Measurements from ENCODE around the gene NAT9.

NAT9 gene

DNA sequence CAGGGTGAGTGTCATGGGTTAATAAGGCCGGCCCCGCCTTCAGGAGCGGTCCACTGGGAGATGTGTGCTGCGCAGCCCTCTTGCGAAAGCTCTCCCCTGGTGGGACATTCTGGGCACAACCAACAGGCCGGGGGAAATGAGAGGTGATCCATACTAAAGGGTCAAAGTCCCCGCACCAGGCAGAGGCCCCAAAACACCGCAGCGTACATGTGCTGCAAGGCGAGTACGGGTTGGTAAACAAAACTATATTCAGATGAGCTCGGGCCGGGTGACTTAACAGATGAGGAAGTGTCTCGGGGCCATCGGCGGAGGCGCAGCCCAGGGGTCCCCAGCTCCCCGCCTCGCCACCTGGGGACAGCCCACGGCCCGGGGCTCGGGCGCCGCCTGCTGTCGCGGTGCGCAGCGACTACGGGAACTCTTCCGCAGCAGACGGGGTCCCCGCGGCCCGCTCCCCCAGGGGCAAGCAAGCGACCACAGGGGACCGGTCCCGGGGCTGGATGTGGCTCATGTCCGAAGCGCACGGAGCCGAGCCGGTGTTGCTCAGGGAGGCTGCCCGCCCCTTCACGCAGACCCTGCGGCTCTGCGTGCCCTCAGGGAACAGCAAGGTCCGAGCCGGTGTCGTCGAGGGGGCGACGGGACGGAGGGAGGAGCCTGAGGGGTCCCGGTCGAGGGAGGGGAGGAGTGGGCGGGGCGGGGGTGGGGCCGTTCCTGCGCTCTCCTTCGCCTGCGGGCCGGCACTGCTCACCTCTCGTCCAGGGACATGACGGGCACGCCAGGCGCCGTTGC, 39.4 kb downstream of the NAT9 start, which contains the start of gene RAB37:
Gene RAB37, plus strand, starts transcription at position 744 of the 786 bp plus-strand sequence. Its CDS starts 17 bp downstream, at position 761.
- Histone ChIP-seq H2BK5ac (ENCODE audit: low read length) (no peak within 1 kb of the TSS), H2BK120ac (ENCODE audit: low read depth, low read length) (no peak within 1 kb of the TSS), H3K23ac (ENCODE audit: low read length) (peak within 1 kb of the TSS; percentile 7), H2BK15ac (replicated peaks; ENCODE audit: low read depth) (no peak within 1 kb of the TSS), H3K27me3 (ENCODE audit: insufficient read depth, low read length, poor library complexity) (no peaks in the 10 kb centered on the region), H3K4me2 (ENCODE audit: low read length) (peak within 1 kb of the TSS; percentile 92), H4K8ac (ENCODE audit: low read depth, low read length) (no peak within 1 kb of the TSS), H2AK5ac (ENCODE audit: low read length) (no peak within 1 kb of the TSS), H4K5ac (ENCODE audit: low read length) (no peak within 1 kb of the TSS), H3K27ac (ENCODE audit: low read depth, low read length) (no peak within 1 kb of the TSS), H3K79me1 (ENCODE audit: low read length) (no peaks in the 10 kb centered on the region), H3K79me2 (ENCODE audit: control insufficient read depth, insufficient read depth, low read length) (no peaks in the 10 kb centered on the region), H3K4ac (ENCODE audit: low read depth, low read length) (no peak within 1 kb of the TSS), H3K4me3 (ENCODE audit: low read length) (peak within 1 kb of the TSS; percentile 33), H3K36me3 (ENCODE audit: control insufficient read depth, insufficient read depth, low read length) (no peaks in the 10 kb centered on the region), H3K4me1 (ENCODE audit: control insufficient read depth, low read depth, low read length) (no peaks in the 10 kb centered on the region), H3K9ac (ENCODE audit: low read length) (peak within 1 kb of the TSS; percentile 61), H3K56ac (ENCODE audit: low read length) (peak within 1 kb of the TSS; percentile 82), H3K18ac (ENCODE audit: low read length) (no peak within 1 kb of the TSS)
- DNase-seq = peak; percentile 86
- WGBS (ENCODE audit: extremely low coverage, insufficient coverage, low lambda C conversion rate) = no CpG with 5 or more reads among the region's 67 CpGs

DNA sequence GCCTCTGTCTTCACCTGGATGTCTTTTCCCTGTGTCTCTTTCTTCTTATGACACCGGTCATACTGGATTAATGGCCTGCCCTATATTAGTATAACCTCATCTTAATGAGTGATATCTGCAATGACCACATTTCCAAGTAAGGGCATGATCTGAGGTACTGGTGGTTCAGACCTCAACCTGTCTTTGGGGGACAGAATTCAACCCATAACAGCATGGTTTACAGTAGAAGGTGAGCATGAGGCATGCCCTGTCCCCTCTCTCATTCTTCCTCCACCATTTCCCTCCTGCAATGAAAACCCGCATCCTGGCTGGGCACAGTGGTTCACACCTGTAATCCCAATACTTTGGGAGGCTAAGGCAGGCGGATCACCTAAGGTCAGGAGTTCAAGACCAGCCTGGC, 41.9 kb downstream of the NAT9 start:
- Histone ChIP-seq H3K36me3 (ENCODE audit: control insufficient read depth, insufficient read depth, low read length) (no peaks in the 10 kb centered on the region), H4K8ac (ENCODE audit: low read depth, low read length) (no peak overlapping the region), H3K27me3 (ENCODE audit: insufficient read depth, low read length, poor library complexity) (no peaks in the 10 kb centered on the region), H3K27ac (ENCODE audit: low read depth, low read length) (no peak overlapping the region), H3K56ac (ENCODE audit: low read length) (no peak overlapping the region), H2BK15ac (replicated peaks; ENCODE audit: low read depth) (no peak overlapping the region), H3K4me2 (ENCODE audit: low read length) (no peak overlapping the region), H2BK120ac (ENCODE audit: low read depth, low read length) (no peak overlapping the region), H4K5ac (ENCODE audit: low read length) (no peak overlapping the region), H3K18ac (ENCODE audit: low read length) (no peak overlapping the region), H3K4me3 (ENCODE audit: low read length) (no peak overlapping the region), H3K23ac (ENCODE audit: low read length) (no peak overlapping the region), H3K79me1 (ENCODE audit: low read length) (no peaks in the 10 kb centered on the region), H3K79me2 (ENCODE audit: control insufficient read depth, insufficient read depth, low read length) (no peaks in the 10 kb centered on the region), H3K9ac (ENCODE audit: low read length) (no peak overlapping the region), H3K4ac (ENCODE audit: low read depth, low read length) (no peak overlapping the region), H2BK5ac (ENCODE audit: low read length) (no peak overlapping the region), H2AK5ac (ENCODE audit: low read length) (no peak overlapping the region), H3K4me1 (ENCODE audit: control insufficient read depth, low read depth, low read length) (no peaks in the 10 kb centered on the region)
- DNase-seq = no peak
- no CpG with 5 or more reads among the region's 3 CpGs for WGBS (ENCODE audit: extremely low coverage, insufficient coverage, low lambda C conversion rate)

DNA sequence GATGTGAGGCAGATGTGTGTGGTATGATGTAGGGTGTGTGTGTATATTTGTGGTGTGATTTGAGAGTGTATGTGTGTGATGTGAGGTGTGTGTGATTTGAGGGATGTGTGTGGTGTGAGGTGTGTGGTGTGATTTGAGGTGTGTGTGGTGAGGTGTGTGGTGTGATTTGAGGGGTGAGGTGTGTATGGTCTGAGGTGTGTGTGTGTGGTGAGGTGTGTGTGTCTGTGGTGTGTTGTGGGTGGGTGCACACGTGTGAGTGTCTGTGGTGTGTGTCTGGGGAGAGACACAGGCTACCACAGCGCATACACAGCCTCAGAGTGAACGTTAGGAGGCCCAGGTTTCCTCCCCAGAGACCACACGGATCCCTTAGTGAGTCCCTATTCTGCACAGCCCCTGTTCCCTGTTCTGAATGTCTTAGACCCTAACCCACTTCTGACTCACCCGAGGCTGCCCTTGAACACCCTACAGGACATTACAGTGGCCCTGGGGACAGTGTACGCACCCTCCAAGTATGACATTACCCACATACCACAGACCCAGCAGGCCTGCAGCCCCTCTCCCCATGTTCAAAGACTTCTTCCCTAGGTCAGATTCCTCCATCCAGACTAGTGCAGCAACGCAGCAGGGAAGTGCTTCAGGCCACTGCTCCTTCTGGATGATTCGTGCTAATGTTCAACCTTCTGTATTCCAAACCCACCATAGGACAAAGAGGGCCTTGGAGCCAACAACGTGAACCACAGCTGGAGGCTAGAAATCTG, 42.6 kb downstream of the NAT9 start:
- H3K56ac ChIP-seq (ENCODE audit: low read length) = no peak overlapping the region
- H3K9ac ChIP-seq (ENCODE audit: low read length) = no peak overlapping the region
- no peak overlapping the region for H2BK15ac ChIP-seq (replicated peaks; ENCODE audit: low read depth)
- no peaks in the 10 kb centered on the region for H3K4me1 ChIP-seq (ENCODE audit: control insufficient read depth, low read depth, low read length)
- H2BK5ac ChIP-seq (ENCODE audit: low read length) = no peak overlapping the region
- H2BK120ac ChIP-seq (ENCODE audit: low read depth, low read length) = no peak overlapping the region
- no peaks in the 10 kb centered on the region for H3K79me2 ChIP-seq (ENCODE audit: control insufficient read depth, insufficient read depth, low read length)
- H3K18ac ChIP-seq (ENCODE audit: low read length) = no peak overlapping the region
- H3K4ac ChIP-seq (ENCODE audit: low read depth, low read length) = no peak overlapping the region
- H3K27ac ChIP-seq (ENCODE audit: low read depth, low read length) = no peak overlapping the region
- no peak overlapping the region for H3K4me3 ChIP-seq (ENCODE audit: low read length)
- no peaks in the 10 kb centered on the region for H3K79me1 ChIP-seq (ENCODE audit: low read length)
- WGBS (ENCODE audit: extremely low coverage, insufficient coverage, low lambda C conversion rate) = no CpG with 5 or more reads among the region's 9 CpGs
- H2AK5ac ChIP-seq (ENCODE audit: low read length) = no peak overlapping the region
- no peak overlapping the region for H4K5ac ChIP-seq (ENCODE audit: low read length)
- DNase-seq = no peak
- no peaks in the 10 kb centered on the region for H3K36me3 ChIP-seq (ENCODE audit: control insufficient read depth, insufficient read depth, low read length)
- no peak overlapping the region for H4K8ac ChIP-seq (ENCODE audit: low read depth, low read length)
- H3K23ac ChIP-seq (ENCODE audit: low read length) = no peak overlapping the region
- no peaks in the 10 kb centered on the region for H3K27me3 ChIP-seq (ENCODE audit: insufficient read depth, low read length, poor library complexity)
- no peak overlapping the region for H3K4me2 ChIP-seq (ENCODE audit: low read length)

DNA sequence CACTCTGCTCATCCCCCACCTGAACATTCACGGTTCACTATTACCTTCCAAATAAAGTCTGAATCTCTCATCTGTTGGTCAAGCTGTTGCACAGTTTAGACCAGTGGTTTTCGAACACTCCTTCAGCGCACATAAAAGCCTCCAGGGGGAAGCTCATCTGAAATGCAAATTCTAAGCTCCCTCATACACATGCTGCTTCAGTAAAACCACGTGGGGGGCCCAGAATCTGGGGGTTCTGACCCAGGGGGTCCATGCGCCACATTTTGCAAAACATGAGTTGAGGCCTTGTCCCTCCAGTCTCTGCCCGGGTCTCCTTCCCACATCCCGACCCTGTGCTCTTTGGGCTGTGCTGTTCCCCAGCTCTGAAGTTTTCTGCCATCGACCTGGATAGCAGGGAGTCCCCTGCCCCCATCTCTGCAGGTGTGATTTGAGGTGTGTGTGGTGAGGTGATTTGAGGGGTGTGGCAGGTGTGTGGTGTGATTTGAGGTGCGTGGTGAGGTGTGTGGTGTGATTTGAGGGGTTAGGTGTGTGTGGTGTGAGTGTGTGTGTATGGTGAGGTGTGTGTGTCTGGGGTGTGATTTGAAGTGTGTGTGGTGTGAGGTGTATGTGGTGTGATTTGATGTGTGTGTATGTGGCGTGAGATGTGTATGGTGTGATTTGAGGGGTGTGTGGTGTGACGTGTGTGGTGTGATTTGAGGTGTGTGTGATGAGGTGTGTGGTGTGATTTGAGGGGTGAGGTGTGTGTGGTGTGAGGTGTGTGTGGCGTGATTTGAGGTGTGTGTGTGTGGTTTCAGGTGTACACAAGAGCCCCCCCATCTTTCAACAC, 43.9 kb downstream of the NAT9 start:
- no peaks in the 10 kb centered on the region for H3K79me1 ChIP-seq (ENCODE audit: low read length)
- no peak overlapping the region for H3K4ac ChIP-seq (ENCODE audit: low read depth, low read length)
- H3K36me3 ChIP-seq (ENCODE audit: control insufficient read depth, insufficient read depth, low read length) = no peaks in the 10 kb centered on the region
- no peak overlapping the region for H2BK5ac ChIP-seq (ENCODE audit: low read length)
- no peak overlapping the region for H3K27ac ChIP-seq (ENCODE audit: low read depth, low read length)
- H3K4me1 ChIP-seq (ENCODE audit: control insufficient read depth, low read depth, low read length) = no peaks in the 10 kb centered on the region
- H4K5ac ChIP-seq (ENCODE audit: low read length) = no peak overlapping the region
- H4K8ac ChIP-seq (ENCODE audit: low read depth, low read length) = no peak overlapping the region
- no peak overlapping the region for H3K18ac ChIP-seq (ENCODE audit: low read length)
- no peaks in the 10 kb centered on the region for H3K27me3 ChIP-seq (ENCODE audit: insufficient read depth, low read length, poor library complexity)
- no peak overlapping the region for H3K9ac ChIP-seq (ENCODE audit: low read length)
- H3K79me2 ChIP-seq (ENCODE audit: control insufficient read depth, insufficient read depth, low read length) = no peaks in the 10 kb centered on the region
- WGBS (ENCODE audit: extremely low coverage, insufficient coverage, low lambda C conversion rate) = 100% methylated on average over 4 of the region's 12 CpGs
- no peak overlapping the region for H3K4me2 ChIP-seq (ENCODE audit: low read length)
- no peak for DNase-seq
- no peak overlapping the region for H3K56ac ChIP-seq (ENCODE audit: low read length)
- H2BK15ac ChIP-seq (replicated peaks; ENCODE audit: low read depth) = no peak overlapping the region
- H3K23ac ChIP-seq (ENCODE audit: low read length) = no peak overlapping the region
- H3K4me3 ChIP-seq (ENCODE audit: low read length) = no peak overlapping the region
- no peak overlapping the region for H2AK5ac ChIP-seq (ENCODE audit: low read length)
- no peak overlapping the region for H2BK120ac ChIP-seq (ENCODE audit: low read depth, low read length)

DNA sequence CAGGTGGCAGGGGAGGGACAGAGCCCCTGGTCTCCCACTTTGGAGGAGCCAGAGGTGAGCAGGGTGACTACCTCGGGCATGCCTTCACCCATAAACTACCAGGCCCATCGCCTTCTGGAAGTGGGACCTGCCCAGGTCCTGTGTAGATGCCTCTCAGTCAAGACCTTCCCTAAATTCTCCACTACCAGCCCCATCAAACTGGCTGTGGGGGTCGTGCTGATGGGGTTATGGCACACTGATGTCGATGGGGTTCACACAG, 44.9 kb downstream of the NAT9 start:
- no peak overlapping the region for H3K18ac ChIP-seq (ENCODE audit: low read length)
- no peak overlapping the region for H4K5ac ChIP-seq (ENCODE audit: low read length)
- H4K8ac ChIP-seq (ENCODE audit: low read depth, low read length) = no peak overlapping the region
- no peak overlapping the region for H2AK5ac ChIP-seq (ENCODE audit: low read length)
- H3K36me3 ChIP-seq (ENCODE audit: control insufficient read depth, insufficient read depth, low read length) = no peaks in the 10 kb centered on the region
- H3K79me1 ChIP-seq (ENCODE audit: low read length) = no peaks in the 10 kb centered on the region
- no peak for DNase-seq
- H3K4me2 ChIP-seq (ENCODE audit: low read length) = no peak overlapping the region
- H3K27ac ChIP-seq (ENCODE audit: low read depth, low read length) = no peak overlapping the region
- H3K23ac ChIP-seq (ENCODE audit: low read length) = no peak overlapping the region
- no peak overlapping the region for H2BK15ac ChIP-seq (replicated peaks; ENCODE audit: low read depth)
- no peak overlapping the region for H2BK120ac ChIP-seq (ENCODE audit: low read depth, low read length)
- H3K56ac ChIP-seq (ENCODE audit: low read length) = no peak overlapping the region
- no peak overlapping the region for H3K4ac ChIP-seq (ENCODE audit: low read depth, low read length)
- no peak overlapping the region for H2BK5ac ChIP-seq (ENCODE audit: low read length)
- H3K4me3 ChIP-seq (ENCODE audit: low read length) = no peak overlapping the region
- no peaks in the 10 kb centered on the region for H3K27me3 ChIP-seq (ENCODE audit: insufficient read depth, low read length, poor library complexity)
- H3K4me1 ChIP-seq (ENCODE audit: control insufficient read depth, low read depth, low read length) = no peaks in the 10 kb centered on the region
- H3K79me2 ChIP-seq (ENCODE audit: control insufficient read depth, insufficient read depth, low read length) = no peaks in the 10 kb centered on the region
- no CpG with 5 or more reads among the region's 4 CpGs for WGBS (ENCODE audit: extremely low coverage, insufficient coverage, low lambda C conversion rate)
- no peak overlapping the region for H3K9ac ChIP-seq (ENCODE audit: low read length)
